HG03103 (cell line): ENCODE results near the gene SRD5A1.
A peak's percentile ranks its signal among the peaks of the same experiment; 100 is the strongest.

Experiments
- ATAC-seq: cut with Tn5 transposase; IDR thresholded peaks from one replicate; pipeline ENCODE4 v1.9.1; 2021; ENCODE audit warnings: low read depth; ENCODE audit not compliant: unreplicated experiment

SRD5A1 gene

DNA sequence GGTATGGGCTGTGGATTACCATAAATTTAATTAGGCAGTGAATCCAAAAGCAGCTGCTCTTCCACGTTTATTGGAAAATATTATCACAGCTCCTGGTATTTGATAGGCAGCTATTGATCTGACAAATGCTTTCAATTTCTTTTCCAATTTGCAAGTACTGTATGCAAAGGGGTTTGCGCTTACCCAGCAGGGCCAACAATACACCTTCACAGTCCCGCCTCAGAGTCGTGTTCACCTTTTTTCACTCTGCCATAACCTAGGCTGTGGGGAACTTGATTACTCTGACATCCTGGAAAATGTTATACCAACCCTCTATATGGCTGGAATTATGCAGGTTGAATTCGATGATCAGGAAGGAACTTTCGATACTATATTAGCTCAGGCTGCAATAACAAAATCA lies 47.7 kb downstream of the SRD5A1 start:
- ATAC-seq = no peak

GRCh38 chr5:6681682-6682081 lies 48.4 kb downstream of the SRD5A1 start:
- ATAC-seq = no peak

- ATAC-seq = no peak
These were observed 49.0 kb downstream of the SRD5A1 start for GRCh38 chr5:6682239-6682638.

GRCh38 chr5:6683241-6683640 lies 50.0 kb downstream of the SRD5A1 start:
- no peak for ATAC-seq

DNA sequence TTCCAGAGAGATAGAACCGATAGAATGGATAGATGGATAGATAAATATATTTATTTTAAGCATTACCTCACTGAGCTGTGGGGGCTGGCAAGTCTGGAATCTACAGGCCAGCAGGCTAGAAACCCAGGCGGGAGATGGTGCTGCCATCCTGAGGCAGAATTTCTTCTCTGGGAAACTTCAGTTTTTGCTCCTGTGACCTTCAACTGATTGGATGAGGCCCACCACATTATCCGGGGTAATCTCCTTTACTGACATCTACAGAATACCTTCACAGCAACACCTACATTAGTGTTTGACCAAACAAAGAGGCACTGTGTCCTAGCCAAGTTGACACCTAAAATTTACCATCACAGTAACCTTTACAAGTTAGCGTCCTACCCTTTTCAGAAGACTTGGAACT lies 50.8 kb downstream of the SRD5A1 start:
- no peak for ATAC-seq

GRCh38 chr5:6686501-6686900 lies 53.3 kb downstream of the SRD5A1 start:
- no peak for ATAC-seq

GRCh38 chr5:6686915-6687409 lies 53.7 kb downstream of the SRD5A1 start:
- ATAC-seq = no peak

GRCh38 chr5:6687505-6687904 lies 54.3 kb downstream of the SRD5A1 start:
- ATAC-seq = no peak

GRCh38 chr5:6692906-6693305 lies 59.7 kb downstream of the SRD5A1 start:
- ATAC-seq = no peak

GRCh38 chr5:6698696-6699095 lies 65.5 kb downstream of the SRD5A1 start:
- no peak for ATAC-seq

DNA sequence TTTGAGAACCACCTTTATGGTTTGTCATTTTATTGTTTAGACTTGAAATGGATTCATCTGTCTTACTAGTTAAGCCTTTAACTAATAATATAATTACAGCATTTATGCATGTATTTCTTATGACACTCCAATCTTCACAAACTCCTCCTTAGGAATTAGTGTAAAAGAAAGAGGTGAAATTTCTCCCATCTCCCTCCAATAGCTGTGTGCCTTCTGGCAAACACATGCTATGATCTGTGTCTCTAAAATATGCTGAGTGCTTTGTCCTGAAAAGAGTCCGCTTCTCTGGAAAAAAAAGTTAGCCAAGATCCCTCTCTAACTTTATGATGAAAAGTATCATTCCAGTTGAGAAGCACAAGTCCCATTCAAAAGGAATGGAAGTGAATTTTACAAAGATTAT lies 66.1 kb downstream of the SRD5A1 start:
- ATAC-seq = no peak

DNA sequence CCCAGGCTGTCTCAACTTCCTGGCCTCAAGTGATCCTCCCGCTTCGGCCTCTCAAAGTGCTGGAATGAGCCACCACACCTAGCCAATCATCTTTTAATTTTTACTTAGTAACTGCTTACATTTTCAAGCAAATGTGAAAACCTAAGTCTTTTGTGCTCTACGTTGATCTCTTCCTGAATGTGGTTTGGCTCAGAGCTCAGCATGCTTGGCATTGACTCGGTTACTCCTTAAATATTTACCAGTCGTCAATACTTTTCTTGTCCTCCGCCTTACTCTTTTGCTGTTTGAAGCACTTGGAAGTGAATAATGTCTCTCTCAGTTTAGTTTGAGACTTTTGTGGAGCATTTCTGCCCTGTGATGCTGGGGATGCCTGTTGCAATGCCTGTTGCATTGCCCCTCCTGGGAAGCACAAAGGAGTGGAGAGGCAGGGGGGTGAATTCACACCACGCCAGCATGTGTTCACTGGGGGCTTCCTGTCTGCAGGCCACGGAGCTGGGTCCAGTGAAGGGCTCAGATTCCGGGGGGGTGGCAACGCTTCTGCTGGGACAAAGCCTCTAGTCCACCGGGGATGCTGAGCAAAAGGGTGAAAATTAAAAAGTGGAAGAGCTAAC lies 66.9 kb downstream of the SRD5A1 start:
- ATAC-seq = no peak

DNA sequence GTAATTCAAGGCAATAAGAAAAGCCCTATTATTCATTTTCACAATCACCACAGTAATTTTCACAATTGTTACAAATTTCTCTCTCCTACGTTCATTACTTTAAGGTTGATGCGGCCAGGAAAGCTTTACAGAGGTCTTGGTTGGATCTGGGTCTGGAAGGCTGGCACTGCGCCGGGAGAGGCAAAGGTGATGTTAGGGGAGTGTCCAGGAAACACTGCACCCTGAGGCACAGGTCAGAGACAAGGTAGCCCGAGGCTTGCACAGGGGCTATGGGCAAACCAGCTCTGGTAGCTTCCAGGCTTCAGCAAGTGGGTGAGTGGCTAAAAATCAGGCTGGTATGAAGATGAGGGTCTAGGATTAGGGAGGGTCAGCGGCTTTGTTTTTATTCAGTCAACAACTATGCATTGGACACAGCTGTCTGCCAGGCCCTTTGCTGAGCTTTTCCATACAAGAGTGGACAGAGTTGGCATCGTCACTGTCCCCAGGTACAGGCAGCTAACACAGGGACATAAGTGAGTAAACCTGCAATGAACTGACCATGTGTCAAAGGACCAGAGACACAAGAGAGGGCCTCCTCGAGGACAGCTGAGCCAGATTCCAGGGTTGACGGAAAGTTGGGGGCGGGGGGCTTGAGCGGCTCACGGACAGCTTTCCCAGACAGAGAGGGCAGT lies 67.6 kb downstream of the SRD5A1 start:
- no peak for ATAC-seq

GRCh38 chr5:6701491-6701890 lies 68.3 kb downstream of the SRD5A1 start:
- ATAC-seq = no peak

- ATAC-seq = no peak
These were observed 69.4 kb downstream of the SRD5A1 start for GRCh38 chr5:6702633-6703032.

- ATAC-seq = no peak
These were observed 70.6 kb downstream of the SRD5A1 start for GRCh38 chr5:6703806-6704205.

- ATAC-seq = no peak
These were observed 71.2 kb downstream of the SRD5A1 start for GRCh38 chr5:6704361-6704851.

- ATAC-seq = peak; percentile 62
These were observed 71.8 kb downstream of the SRD5A1 start for GRCh38 chr5:6705088-6705487.

- ATAC-seq = no peak
These were observed 72.7 kb downstream of the SRD5A1 start for GRCh38 chr5:6705959-6706358.

GRCh38 chr5:6707852-6708251 lies 74.6 kb downstream of the SRD5A1 start:
- no peak for ATAC-seq

DNA sequence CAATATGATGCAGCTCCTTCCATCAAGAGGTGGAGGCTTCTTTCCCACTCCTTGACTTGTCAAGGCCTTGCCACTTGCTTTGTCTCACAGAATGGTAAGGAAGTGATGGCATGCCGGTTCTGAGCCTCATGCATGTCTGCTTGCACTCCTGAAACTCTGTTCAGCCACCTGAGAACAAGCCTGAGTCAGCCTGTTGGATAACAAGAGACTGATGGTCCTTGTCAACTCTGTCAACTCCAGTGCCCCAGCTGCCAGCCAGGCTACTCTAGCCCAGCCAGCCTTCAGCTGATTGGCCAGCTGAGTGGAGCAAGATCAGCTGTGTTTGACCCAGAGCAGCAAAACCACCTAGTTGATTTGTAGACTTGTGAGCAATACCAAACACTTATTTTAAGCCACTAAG lies 75.6 kb downstream of the SRD5A1 start:
- ATAC-seq = no peak

DNA sequence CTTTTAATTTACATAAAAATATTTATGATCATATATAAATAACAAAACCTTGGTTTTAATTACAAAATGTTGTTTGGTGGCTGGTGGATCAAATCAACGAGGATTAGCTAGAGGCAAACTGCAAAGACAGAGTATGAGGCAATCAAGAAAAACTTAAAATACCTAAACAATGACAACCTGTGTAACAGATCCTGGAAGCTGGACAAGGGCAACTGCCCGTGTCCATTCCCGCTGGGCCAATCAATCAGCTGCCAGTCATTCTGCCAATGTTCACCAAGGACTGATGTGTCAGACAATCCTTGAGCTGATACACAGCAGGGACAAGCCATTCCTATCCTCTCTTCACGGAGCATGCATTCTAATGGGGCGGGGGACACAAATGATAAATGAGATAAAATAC lies 76.8 kb downstream of the SRD5A1 start:
- ATAC-seq = no peak
